ENCODE data around the gene GALNT9.

- TF ChIP-seq CREB5 (CRISPR knock-in tag; IDR thresholded peaks at IDR 0.05; ENCODE audit: low read depth), result no peak
- no peak for TF ChIP-seq ARNTL (CRISPR knock-in tag; IDR thresholded peaks at IDR 0.05; ENCODE audit: borderline replicate concordance, low read depth)
- TF ChIP-seq PATZ1 (CRISPR knock-in tag; IDR thresholded peaks at IDR 0.05; ENCODE audit: borderline replicate concordance), result no peak
- TF ChIP-seq ZNF70 (CRISPR knock-in tag; IDR thresholded peaks at IDR 0.05), result no peak
- no peak for TF ChIP-seq ZFP30 (CRISPR knock-in tag; IDR thresholded peaks at IDR 0.05)
- TF ChIP-seq RARB (CRISPR knock-in tag; IDR thresholded peaks at IDR 0.05), result no peak
- TF ChIP-seq BACH2 (CRISPR knock-in tag; IDR thresholded peaks at IDR 0.05; ENCODE audit: borderline replicate concordance), result no peak
- TF ChIP-seq PPARA (CRISPR knock-in tag; IDR thresholded peaks at IDR 0.05; ENCODE audit: borderline replicate concordance), result no peak
These were observed 49.0 kb downstream of the GALNT9 start for GRCh38 chr12:132280406-132280805.
